ENCODE data around the gene HDC. TPM values are rescaled to one million over a fixed set of nuclear protein-coding genes. Genes with fewer than 3 reads are reported as not detected.

Gene HDC
- total and polyA plus RNA-seq, 2 experiments from 2014 or later: not detected

DNA sequence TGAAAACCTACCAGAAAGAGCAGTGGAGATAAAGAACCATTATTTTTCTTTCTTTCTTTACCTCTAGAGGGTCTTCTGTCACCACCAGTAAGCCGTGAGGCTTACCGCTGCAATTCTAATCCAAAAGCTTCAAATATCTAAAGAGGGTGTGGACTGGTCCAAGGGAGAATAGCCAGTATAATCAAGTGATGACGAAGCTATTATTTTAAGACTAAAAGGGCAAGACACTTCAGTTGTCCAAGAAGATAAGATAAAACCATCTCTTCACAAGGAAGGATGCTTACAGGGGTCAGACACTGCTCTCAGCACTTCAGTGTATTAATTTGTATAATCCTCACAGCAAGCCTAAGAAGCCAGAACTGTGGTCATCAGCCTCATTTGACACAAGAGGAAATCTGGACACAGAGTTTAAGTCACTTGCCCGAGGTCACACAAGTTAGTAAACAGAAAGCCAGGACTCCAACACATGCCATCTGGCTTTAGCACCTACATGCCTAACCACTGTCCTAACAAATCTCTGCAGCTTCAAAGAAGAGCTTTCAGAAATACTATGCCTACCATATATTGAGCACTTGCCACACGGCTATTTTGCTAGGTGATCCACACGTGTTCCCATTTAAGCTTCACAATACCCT is 14.6 kb downstream of the HDC start:
- H3K27me3 ChIP-seq: no peaks in the 10 kb centered on the region
- TF ChIP-seq EZH2 (IDR thresholded peaks at IDR 0.05; ENCODE audit: borderline replicate concordance) (no peak), EZH2phosphoT487 (IDR thresholded peaks at IDR 0.05; ENCODE audit: low read depth, severe bottlenecking, unreplicated experiment) (no peak)
- TF ChIP-seq, protein P1, sequence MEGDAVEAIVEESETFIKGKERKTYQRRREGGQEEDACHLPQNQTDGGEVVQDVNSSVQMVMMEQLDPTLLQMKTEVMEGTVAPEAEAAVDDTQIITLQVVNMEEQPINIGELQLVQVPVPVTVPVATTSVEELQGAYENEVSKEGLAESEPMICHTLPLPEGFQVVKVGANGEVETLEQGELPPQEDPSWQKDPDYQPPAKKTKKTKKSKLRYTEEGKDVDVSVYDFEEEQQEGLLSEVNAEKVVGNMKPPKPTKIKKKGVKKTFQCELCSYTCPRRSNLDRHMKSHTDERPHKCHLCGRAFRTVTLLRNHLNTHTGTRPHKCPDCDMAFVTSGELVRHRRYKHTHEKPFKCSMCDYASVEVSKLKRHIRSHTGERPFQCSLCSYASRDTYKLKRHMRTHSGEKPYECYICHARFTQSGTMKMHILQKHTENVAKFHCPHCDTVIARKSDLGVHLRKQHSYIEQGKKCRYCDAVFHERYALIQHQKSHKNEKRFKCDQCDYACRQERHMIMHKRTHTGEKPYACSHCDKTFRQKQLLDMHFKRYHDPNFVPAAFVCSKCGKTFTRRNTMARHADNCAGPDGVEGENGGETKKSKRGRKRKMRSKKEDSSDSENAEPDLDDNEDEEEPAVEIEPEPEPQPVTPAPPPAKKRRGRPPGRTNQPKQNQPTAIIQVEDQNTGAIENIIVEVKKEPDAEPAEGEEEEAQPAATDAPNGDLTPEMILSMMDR (IDR thresholded peaks at IDR 0.05; ENCODE audit: poor library complexity): no peak
- H3K79me2 ChIP-seq: no peaks in the 10 kb centered on the region
- no peaks in the 10 kb centered on the region for H3K9me3 ChIP-seq (ENCODE audit: low read depth)
- H3K36me3 ChIP-seq (replicated peaks; ENCODE audit: insufficient read depth, low read depth): no peaks in the 10 kb centered on the region
- no peak overlapping the region for H3K4me3 ChIP-seq
- 73% methylated on average over 6 of the region's 6 CpGs for WGBS (ENCODE audit: low lambda C conversion rate, missing lambda C conversion rate)
- H3K9me2 ChIP-seq (replicated peaks; ENCODE audit: insufficient read depth): no peaks in the 10 kb centered on the region
- no peak overlapping the region for H3K4me2 ChIP-seq
- no peaks in the 10 kb centered on the region for H3K4me1 ChIP-seq (ENCODE audit: insufficient read depth)
- no peaks in the 10 kb centered on the region for H4K20me1 ChIP-seq (ENCODE audit: insufficient read depth, poor library complexity, severe bottlenecking)
- no peak for DNase-seq (ENCODE audit: low spot score)
- no peak overlapping the region for H3K27ac ChIP-seq
- H2AFZ ChIP-seq: no peak overlapping the region

DNA sequence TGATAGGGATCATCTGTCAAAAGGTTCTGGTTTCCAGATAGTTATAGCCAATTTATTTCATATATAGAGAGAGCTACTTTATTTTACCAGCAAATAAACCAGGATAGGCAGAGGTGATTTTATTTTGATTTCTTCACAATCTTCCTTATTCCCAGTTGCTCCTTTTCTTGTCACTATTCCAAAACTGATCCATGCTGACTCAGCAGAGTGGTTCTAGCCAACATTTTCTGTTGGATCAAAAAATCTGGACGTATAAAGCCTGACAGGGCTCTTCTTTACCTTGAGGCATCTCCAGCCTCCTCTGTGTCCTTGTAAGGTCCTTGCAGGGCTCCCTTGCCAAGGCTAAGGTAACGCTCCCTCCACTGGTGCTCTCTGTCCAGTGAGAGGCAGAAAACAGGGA is 15.8 kb downstream of the HDC start:
- TF ChIP-seq EZH2 (IDR thresholded peaks at IDR 0.05; ENCODE audit: borderline replicate concordance): no peak
- TF ChIP-seq, protein P1 (IDR thresholded peaks at IDR 0.05; ENCODE audit: poor library complexity): no peak
- TF ChIP-seq EZH2phosphoT487 (IDR thresholded peaks at IDR 0.05; ENCODE audit: low read depth, severe bottlenecking, unreplicated experiment): no peak
- Histone ChIP-seq H3K4me3 (no peak overlapping the region), H3K9me2 (replicated peaks; ENCODE audit: insufficient read depth) (no peaks in the 10 kb centered on the region), H2AFZ (no peak overlapping the region), H3K36me3 (replicated peaks; ENCODE audit: insufficient read depth, low read depth) (no peaks in the 10 kb centered on the region), H4K20me1 (ENCODE audit: insufficient read depth, poor library complexity, severe bottlenecking) (no peaks in the 10 kb centered on the region), H3K9me3 (ENCODE audit: low read depth) (no peaks in the 10 kb centered on the region), H3K27me3 (no peaks in the 10 kb centered on the region), H3K27ac (no peak overlapping the region), H3K79me2 (no peaks in the 10 kb centered on the region), H3K4me1 (ENCODE audit: insufficient read depth) (no peaks in the 10 kb centered on the region), H3K4me2 (no peak overlapping the region)
- DNase-seq (ENCODE audit: low spot score): no peak
- WGBS (ENCODE audit: low lambda C conversion rate, missing lambda C conversion rate): 82% methylated on average over 2 of the region's 2 CpGs

DNA sequence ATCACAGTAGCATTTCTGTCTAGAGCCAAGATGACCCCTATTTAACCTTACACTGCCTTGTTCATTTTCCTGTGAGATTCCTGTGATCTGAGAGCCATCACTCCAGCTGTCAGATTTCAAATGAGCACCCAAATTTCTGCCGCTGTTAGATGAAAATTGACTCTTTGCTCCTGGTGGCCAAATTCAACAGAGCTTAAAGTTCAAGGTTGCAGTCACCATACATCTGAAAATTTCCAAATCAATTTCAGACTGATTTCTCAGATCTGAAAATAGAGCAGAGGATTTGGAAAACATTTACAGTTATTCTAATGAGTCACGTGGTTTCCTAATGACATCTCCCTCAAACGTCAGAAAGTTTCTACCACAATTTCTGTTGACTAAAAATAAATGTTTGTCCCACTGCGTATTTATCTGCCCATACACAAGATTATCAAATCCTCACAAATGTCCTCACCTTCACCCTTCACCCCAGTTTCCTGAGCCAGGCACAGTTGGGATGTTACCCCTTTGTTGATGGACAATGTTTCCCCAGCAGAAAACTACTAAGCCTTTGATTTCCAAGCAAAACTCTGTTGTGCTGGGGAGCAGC is 16.4 kb downstream of the HDC start:
- Histone ChIP-seq H4K20me1 (ENCODE audit: insufficient read depth, poor library complexity, severe bottlenecking) (no peaks in the 10 kb centered on the region), H3K27ac (no peak overlapping the region), H3K4me2 (no peak overlapping the region), H3K4me1 (ENCODE audit: insufficient read depth) (no peaks in the 10 kb centered on the region), H3K4me3 (no peak overlapping the region), H3K9me2 (replicated peaks; ENCODE audit: insufficient read depth) (no peaks in the 10 kb centered on the region), H2AFZ (no peak overlapping the region), H3K36me3 (replicated peaks; ENCODE audit: insufficient read depth, low read depth) (no peaks in the 10 kb centered on the region), H3K79me2 (no peaks in the 10 kb centered on the region), H3K27me3 (no peaks in the 10 kb centered on the region), H3K9me3 (ENCODE audit: low read depth) (no peaks in the 10 kb centered on the region)
- DNase-seq (ENCODE audit: low spot score): no peak
- WGBS (ENCODE audit: low lambda C conversion rate, missing lambda C conversion rate): 77% methylated on average over 4 of the region's 4 CpGs
- no peak for TF ChIP-seq EZH2phosphoT487 (IDR thresholded peaks at IDR 0.05; ENCODE audit: low read depth, severe bottlenecking, unreplicated experiment)
- TF ChIP-seq, protein P1 (IDR thresholded peaks at IDR 0.05; ENCODE audit: poor library complexity): no peak
- no peak for TF ChIP-seq EZH2 (IDR thresholded peaks at IDR 0.05; ENCODE audit: borderline replicate concordance)

All from hepatocyte (in vitro differentiated cells).